ENCODE data around the gene CNIH3.

The CNIH3 gene

GRCh38 chr1:224616756-224617409, 766 bp downstream of the CNIH3 start:
- DNase-seq = no peak

DNA sequence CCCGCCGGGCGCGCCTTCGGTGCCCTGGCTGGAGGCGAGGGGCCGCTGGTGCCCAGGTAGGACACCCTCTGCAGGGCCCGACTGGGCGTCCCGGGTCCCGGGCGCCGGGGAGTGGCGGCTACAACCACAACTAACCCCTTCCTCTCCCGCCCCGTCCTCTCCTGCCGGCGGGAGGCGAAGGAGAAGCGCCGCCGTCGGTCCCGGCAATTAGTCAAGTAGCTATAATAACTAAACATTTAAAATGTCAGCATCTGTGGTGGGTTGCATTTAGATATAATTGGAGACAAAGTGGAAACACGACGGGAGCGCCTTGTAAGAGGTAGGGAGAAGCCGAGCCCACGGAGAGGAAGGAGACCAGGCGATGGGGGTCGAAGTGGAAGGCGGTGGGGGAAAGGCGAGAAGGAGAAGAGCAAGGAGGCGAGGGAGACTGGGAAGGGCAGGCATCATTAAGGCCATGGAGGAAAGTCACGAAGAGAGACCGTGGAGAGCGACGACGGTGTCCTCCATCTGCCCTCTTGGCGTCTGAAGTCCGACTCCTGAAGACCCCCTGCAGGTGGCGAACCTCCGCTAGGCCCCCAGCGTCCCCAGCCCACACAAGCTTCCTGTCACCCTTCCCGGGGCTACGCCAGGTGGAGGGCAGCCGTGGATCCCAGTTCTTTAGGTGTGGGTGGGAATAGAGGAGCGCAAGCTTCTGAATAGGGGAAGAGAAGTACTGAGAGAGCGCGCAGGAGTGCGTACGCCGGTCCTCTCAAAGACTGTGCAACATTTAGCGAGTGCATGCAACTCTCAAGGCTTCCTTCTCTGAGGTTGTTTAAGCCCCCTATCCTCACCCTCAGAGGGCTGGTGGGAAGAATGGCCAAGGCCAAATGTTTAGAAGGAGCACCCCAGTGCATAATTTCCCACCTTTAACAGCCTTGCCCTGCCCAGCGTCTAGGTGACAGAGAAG, 1.6 kb downstream of the CNIH3 start:
- no peak for DNase-seq

DNA sequence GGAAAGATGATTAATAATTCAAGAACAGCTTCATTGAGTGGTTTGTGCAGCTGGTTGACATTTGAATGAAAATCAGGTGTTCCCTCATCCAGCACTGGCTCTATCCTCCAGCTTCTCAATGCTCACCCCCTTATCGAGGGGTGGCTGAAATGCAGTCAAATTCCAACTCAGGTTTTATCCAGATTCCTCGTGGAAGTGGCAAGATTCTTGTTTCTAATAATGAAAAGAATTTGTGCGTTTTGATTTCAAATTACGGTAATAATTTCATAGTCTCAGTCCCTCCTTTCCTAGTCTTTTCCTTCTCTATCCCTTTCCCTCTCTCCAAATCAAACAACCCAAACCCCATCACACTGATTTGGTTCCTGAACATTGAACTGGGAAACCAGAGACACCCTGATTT, 3.1 kb downstream of the CNIH3 start:
- no peak for DNase-seq

DNA sequence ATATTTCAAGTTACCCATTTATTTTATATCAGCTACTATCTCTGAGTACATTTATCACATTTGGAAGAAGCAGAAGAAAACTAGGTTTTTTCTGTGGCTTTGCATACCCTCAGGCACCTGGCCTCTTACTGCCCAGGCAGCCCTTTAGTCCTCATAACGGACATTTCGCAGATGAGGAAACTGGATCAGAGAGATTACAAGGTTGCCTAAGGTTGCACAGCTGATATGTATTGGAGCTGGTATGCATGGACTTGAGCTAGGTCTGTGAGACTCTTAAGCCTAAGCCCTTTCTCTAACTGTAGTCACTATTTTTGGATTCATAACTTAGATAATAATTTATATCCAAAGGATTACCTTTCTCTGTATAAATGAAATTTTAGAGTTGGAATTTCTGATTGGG, 4.0 kb downstream of the CNIH3 start:
- no peak for DNase-seq

- no peak for DNase-seq
Observed at GRCh38 chr1:224621813-224622682, 5.9 kb downstream of the CNIH3 start.

DNA sequence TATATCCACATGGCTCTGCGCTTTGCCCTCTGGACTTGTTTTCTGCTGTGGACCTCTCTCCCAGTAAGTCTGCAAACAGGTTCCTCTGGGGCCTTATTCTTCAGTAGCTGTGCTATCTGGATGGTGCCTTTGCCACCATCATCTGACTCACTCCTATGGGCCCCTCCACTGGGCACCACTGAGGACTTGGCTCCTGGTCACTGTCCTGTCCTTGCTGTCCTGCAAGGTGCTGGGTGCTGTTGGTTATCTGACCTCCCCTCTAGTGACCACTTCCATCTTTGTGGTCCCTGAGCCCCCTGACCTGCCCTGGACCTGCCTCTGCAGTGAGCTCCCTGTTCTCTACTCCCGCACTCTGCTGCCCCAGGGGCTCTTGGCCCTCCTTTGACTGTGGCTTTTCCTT, 6.7 kb downstream of the CNIH3 start:
- DNase-seq = no peak

- no peak for DNase-seq
Observed at GRCh38 chr1:224623310-224623714, 7.2 kb downstream of the CNIH3 start.

DNA sequence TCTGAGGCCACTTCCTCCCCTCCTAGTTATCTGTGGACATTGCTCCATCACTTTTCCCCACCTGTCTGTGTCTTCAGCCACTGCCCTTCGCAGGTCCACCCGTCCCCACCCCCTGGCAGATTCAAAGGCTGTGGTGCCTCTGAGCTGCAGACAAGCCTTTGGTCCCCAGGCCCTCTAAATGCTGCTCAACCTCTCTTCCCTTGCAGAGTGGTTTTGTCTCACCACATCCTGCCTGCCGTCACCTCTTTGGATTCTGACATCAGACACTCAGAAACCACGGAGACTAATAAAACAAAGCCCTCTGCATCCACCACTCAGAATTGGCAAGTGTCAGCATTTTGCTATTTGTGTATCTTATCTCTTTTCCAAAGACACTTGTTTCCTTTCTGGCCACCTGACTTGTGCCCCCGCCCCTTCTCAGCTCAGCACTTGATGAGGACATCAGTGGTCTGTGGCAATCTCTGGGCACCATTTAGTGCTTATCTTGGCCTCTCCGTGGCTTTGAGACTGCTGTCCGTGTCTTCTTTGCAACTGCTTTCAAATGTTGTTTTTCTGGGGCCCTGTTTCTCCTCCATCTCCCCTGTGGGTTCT, 7.7 kb downstream of the CNIH3 start:
- peak; percentile 75 for DNase-seq

GRCh38 chr1:224624432-224624831, 8.3 kb downstream of the CNIH3 start:
- no peak for DNase-seq

- no peak for DNase-seq
Observed at GRCh38 chr1:224626042-224626441, 9.9 kb downstream of the CNIH3 start.

- no peak for DNase-seq
Observed at GRCh38 chr1:224629965-224630364, 13.8 kb downstream of the CNIH3 start.

DNA sequence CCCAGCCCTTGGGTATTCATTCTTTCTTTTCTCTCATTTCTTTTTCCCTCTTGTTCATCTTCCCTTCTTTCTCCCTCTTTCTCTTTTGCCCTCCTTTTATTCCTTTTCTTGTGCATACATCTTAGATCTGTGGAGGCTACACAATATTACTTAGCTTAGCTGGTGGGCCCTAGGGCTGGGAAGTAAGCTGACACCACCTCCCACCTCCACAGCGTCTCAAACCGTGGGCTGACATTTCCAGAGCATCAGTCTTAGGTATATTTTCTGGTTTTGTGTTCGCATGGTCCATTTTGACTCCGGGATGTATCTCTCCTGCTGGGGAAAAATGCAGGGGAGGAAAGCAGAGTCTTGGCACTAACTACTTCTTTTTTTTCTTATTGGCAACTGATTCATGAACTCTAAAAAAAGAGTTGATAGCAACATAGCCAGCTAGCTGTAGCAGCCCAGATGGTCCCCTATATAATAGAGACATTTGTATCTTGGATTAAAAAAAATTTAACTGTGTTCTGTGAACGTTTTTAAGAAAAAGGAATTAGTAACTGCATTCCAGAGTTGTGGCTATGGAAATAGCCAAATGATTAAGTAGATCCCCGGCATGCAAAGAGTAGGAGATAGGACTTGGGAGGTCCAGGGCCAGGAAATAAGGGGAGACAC, 15.5 kb downstream of the CNIH3 start:
- DNase-seq = no peak

DNA sequence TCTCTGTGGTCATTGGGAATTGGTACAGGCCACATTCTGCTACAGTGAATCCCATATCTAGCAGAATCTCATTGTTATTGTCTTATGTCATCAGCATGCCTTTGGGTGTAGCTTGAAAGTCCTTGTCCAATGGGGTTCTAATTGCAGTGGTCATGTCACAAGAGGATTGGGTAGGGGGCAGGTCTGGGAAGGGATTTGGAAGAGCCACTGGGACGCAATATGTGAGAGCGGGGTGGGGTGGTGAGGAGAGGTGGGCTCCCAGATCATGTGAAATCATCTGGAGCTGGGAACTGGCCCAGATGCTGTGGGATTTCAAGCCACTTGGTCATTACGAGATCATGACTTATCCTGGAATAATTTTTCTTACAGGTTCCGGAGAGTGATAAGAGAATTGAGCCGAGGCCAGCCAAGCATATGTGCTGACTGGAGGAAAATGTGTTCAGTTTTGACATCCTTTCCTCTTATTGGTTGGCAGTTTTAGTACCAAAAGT, 16.3 kb downstream of the CNIH3 start:
- no peak for DNase-seq

DNA sequence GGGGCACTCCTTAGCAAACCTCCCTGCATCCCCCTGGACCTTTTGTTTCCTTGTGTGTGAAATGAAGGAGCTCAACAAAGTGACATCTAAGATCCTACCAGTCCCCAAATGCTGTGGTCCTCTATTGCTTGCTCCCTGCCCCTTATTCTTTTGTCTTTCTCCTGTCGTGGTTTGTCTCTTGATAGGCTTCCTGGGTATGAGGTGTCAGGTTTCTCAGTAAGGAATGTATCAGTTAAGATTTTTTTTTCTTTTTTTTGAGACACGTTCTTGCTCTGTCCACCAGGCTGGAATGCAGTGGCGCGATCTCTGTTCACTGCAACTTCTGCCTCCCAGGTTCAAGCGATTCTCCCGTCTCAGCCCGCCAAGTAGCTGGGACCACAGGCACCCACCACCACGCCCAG, 16.8 kb downstream of the CNIH3 start:
- DNase-seq = no peak

GRCh38 chr1:224635356-224635755, 19.2 kb downstream of the CNIH3 start:
- DNase-seq = no peak

- no peak for DNase-seq
Observed at GRCh38 chr1:224637515-224637914, 21.4 kb downstream of the CNIH3 start.

GRCh38 chr1:224637936-224638335, 21.8 kb downstream of the CNIH3 start:
- DNase-seq = no peak

- no peak for DNase-seq
Observed at GRCh38 chr1:224639426-224639975, 23.4 kb downstream of the CNIH3 start.

- DNase-seq = no peak
Observed at GRCh38 chr1:224640018-224640417, 23.9 kb downstream of the CNIH3 start.

GRCh38 chr1:224640587-224640986, 24.5 kb downstream of the CNIH3 start:
- DNase-seq = no peak

DNA sequence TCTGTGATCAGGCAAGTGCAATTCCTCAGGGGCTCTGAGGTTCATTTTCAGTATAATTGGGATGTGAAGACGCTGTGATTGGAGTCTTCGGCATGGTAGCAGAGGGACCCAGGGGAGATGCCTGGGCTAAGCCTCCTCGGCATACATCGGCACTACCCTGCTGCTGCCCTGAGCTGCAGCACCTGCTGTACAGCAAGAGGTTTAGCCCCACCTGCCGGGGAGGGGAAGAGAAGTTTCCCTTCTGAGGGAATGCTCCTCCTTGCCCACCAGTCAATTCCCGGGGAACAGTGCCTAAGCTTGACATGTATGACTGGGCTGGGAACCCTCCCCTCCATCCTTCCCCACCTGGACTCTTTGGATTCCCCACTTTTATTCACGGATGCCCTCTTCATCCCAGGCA, 24.9 kb downstream of the CNIH3 start:
- no peak for DNase-seq

GRCh38 chr1:224643653-224644052, 27.5 kb downstream of the CNIH3 start:
- DNase-seq = no peak
